SK-N-MC (cell line): Measurements from ENCODE around the gene ZFAND3.

ENCODE experiments used
- EZH2 ChIP-seq: fragments of 200-600 bp; sonication (generic); IDR thresholded peaks from one replicate; pipeline ENCODE4 v1.6.1; 2017; ENCODE audit warnings: antibody characterized with exemption
- FOXP2 ChIP-seq: optimal IDR thresholded peaks from 2 replicates; pipeline ENCODE3; 2011; ENCODE audit warnings: mild to moderate bottlenecking, moderate library complexity; ENCODE audit not compliant: insufficient read depth; ENCODE audit errors: extremely low read length, control extremely low read depth
- POLR2AphosphoS5 ChIP-seq: IDR thresholded peaks from 2 replicates; pipeline ENCODE4 v1.6.1; 2012; ENCODE audit warnings: mild to moderate bottlenecking, low read depth, low read length, borderline replicate concordance

DNA sequence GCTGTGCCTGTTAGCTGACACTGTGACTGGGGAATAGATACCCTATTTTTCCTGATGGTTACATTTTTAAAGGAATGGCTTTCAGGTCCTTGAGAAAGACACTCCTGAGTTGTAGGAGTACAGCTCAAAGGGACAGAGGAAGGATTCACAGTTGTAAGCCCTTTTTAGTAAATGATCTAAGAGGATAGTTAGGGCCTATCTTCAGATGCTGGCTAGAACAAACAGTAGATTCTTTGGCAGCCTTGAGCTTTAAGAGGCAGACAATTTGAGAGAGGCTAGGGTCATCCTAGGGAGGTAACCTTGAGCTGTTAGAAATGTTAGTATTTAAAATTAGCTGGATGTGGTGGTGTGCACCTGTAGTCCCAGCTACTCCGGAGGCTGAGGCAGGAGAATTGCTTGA lies 111.5 kb downstream of the ZFAND3 start:
- TF ChIP-seq EZH2 (no peak), POLR2AphosphoS5 (no peak), FOXP2 (no peak)
